Measurements from ENCODE around the gene TBX10. TPM values are rescaled to one million over a fixed set of nuclear protein-coding genes. Genes with fewer than 3 reads are reported as not detected.
"Not testable (repeated sequence)": the region's sequence is repeated elsewhere in the genome, so short reads cannot be mapped to it uniquely, and the experiment has no call there.

The TBX10 gene
- total and polyA plus RNA-seq, 2 donors (not counting 3 experiments of a cell fraction or from before 2014, with no cell fraction given) = not detected

DNA sequence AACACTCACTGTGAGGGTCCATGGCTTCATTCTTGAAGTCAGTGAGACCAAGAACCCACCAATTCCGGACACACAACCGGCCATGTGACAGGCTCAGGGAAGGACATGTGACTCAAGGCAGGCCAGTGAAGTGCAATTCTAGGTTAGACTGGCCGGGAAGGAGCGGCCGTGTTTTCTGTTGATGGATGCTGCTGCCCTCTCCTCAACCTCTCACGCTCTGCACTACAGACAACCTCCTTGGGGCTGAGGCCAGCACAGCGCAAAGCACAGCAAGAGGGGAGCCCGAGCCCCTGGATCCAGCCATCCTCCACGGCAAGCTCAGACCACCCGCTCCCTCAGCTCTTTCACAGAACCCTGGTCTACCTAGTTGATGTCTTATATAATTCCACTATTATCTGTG is 12.6 kb downstream of the TBX10 start:
- Histone ChIP-seq H3K9me1 (replicated peaks; ENCODE audit: control insufficient read depth, extremely low read depth, insufficient read depth, low read length) (no peaks in the 10 kb centered on the region), H3K79me2 (ENCODE audit: control insufficient read depth, insufficient read depth, low read length) (no peaks in the 10 kb centered on the region), H3K4me2 (ENCODE audit: insufficient read depth, low read length) (no peak overlapping the region), H3K36me3 (ENCODE audit: control insufficient read depth in 2 of 2, extremely low read depth in 1 of 2, insufficient read depth in 2 of 2, low read length in 2 of 2) (no peaks in the 10 kb centered on the region), H3K27me3 (ENCODE audit: control insufficient read depth in 2 of 2, insufficient read depth in 2 of 2, low read length in 2 of 2) (no peaks in the 10 kb centered on the region), H3K27ac (ENCODE audit: insufficient read depth, low read depth, low read length) (no peak overlapping the region), H3K9ac (replicated peaks; ENCODE audit: extremely low read depth, insufficient read depth, low read length) (no peak overlapping the region), H3K9me3 (replicated peaks; ENCODE audit: control insufficient read depth, insufficient read depth, low read length) (no peaks in the 10 kb centered on the region), H3K4me1 (ENCODE audit: control insufficient read depth, extremely low read depth, insufficient read depth, low read length) (peaks cover 4% of the 10 kb centered on the region), H4K20me1 (replicated peaks; ENCODE audit: control insufficient read depth, extremely low read depth, insufficient read depth, low read length) (no peaks in the 10 kb centered on the region), H3K4me3 (replicated peaks in 1 of 3; ENCODE audit: insufficient read depth in 1 of 3, low read depth in 1 of 3, low read length in 3 of 3) (no peak overlapping the region), H2AFZ (ENCODE audit: low read depth, low read length) (no peak overlapping the region)
- DNase-seq (ENCODE audit: low read depth, low spot score) (no peak), FAIRE-seq (no peak)
- no TSS peak for BruUV-seq (replicated peaks)
- intact Hi-C loops (cut with micrococcal nuclease) = loop anchor here (10.0 kb wide), 1 partner anchor 782 kb away; the partner anchor contains the start of gene RCE1
- dilution Hi-C loops (cut with MboI; ENCODE audit: extremely low pct_ligation_motif_present, low sequenced_read_pairs) = no loop called here
- POLR2A ChIA-PET = no interaction called here
- TF ChIP-seq, protein P1, sequence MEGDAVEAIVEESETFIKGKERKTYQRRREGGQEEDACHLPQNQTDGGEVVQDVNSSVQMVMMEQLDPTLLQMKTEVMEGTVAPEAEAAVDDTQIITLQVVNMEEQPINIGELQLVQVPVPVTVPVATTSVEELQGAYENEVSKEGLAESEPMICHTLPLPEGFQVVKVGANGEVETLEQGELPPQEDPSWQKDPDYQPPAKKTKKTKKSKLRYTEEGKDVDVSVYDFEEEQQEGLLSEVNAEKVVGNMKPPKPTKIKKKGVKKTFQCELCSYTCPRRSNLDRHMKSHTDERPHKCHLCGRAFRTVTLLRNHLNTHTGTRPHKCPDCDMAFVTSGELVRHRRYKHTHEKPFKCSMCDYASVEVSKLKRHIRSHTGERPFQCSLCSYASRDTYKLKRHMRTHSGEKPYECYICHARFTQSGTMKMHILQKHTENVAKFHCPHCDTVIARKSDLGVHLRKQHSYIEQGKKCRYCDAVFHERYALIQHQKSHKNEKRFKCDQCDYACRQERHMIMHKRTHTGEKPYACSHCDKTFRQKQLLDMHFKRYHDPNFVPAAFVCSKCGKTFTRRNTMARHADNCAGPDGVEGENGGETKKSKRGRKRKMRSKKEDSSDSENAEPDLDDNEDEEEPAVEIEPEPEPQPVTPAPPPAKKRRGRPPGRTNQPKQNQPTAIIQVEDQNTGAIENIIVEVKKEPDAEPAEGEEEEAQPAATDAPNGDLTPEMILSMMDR (IDR thresholded peaks at IDR 0.05; ENCODE audit: extremely low read depth in 1 of 2, insufficient read depth in 1 of 2, low read depth in 1 of 2, low read length in 2 of 2) = no peak
- CTCF ChIA-PET = interaction anchor here (5.1 to 6.6 kb wide), 2 partner anchors 12 to 31 kb away, joined by 92 to 98 read pairs; no protein-coding TSS in a partner anchor

DNA sequence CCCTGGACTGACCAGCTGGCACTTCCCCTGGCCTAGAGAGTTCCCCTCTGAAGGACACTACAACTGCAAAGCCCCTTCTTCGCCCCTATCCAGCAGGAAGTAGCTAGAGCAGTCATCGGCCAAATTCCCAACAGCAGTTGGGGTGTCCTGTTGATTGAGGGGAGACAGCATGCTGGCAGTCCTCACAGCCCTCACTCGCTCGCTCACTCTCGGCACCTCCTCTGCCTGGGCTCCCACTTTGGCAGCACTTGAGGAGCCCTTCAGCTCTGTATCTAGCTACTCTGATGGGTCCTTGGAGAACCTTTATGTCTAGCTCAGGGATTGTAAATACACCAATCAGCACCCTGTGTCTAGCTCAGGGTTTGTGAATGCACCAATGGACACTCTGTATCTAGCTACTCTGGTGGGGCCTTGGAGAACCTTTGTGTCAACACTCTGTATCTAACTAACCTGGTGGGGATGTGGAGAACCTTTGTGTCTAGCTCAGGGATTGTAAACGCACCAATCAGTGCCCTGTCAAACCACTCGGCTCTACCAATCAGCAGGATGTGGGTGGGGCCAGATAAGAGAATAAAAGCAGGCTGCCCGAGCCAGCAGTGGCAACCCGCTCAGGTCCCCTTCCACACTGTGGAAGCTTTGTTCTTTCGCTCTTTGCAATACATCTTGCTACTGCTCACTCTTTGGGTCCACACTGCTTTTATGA is 13.3 kb downstream of the TBX10 start:
- H3K79me2 ChIP-seq (ENCODE audit: control insufficient read depth, insufficient read depth, low read length); H3K27ac ChIP-seq (ENCODE audit: insufficient read depth, low read depth, low read length); H3K9me1 ChIP-seq (replicated peaks; ENCODE audit: control insufficient read depth, extremely low read depth, insufficient read depth, low read length); H3K9ac ChIP-seq (replicated peaks; ENCODE audit: extremely low read depth, insufficient read depth, low read length); H3K36me3 ChIP-seq (ENCODE audit: control insufficient read depth in 2 of 2, extremely low read depth in 1 of 2, insufficient read depth in 2 of 2, low read length in 2 of 2); H3K4me3 ChIP-seq (replicated peaks in 1 of 3; ENCODE audit: insufficient read depth in 1 of 3, low read depth in 1 of 3, low read length in 3 of 3); POLR2A ChIA-PET; H3K4me2 ChIP-seq (ENCODE audit: insufficient read depth, low read length); FAIRE-seq; H4K20me1 ChIP-seq (replicated peaks; ENCODE audit: control insufficient read depth, extremely low read depth, insufficient read depth, low read length); H3K9me3 ChIP-seq (replicated peaks; ENCODE audit: control insufficient read depth, insufficient read depth, low read length); H2AFZ ChIP-seq (ENCODE audit: low read depth, low read length); DNase-seq (ENCODE audit: low read depth, low spot score); H3K4me1 ChIP-seq (ENCODE audit: control insufficient read depth, extremely low read depth, insufficient read depth, low read length); dilution Hi-C loops (cut with MboI; ENCODE audit: extremely low pct_ligation_motif_present, low sequenced_read_pairs); H3K27me3 ChIP-seq (ENCODE audit: control insufficient read depth in 2 of 2, insufficient read depth in 2 of 2, low read length in 2 of 2); BruUV-seq (replicated peaks): not testable (repeated sequence)
- CTCF ChIA-PET = interaction anchor here (5.1 to 6.6 kb wide), 2 partner anchors 11 to 32 kb away, joined by 92 to 98 read pairs; no protein-coding TSS in a partner anchor
- intact Hi-C loops (cut with micrococcal nuclease) = loop anchor here (10.0 kb wide), 1 partner anchor 781 kb away; the partner anchor contains the start of gene RCE1

DNA sequence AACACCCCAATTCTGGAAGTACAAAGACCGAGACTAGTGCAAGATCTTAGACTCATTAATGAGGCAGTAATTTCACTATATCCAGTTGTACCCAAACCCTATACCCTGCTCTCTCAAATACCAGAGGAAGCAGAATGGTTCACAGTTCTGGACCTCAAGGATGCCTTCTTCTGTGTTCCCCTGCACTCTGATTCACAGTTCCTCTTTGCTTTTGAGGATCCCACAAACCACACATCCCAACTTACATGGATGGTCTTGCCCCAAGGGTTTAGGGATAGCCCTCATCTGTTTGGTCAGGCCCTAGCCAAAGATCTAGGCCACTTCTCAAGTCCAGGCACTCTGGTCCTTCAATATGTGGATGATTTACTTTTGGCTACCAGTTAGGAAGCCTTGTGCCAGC is 15.8 kb downstream of the TBX10 start:
- H4K20me1 ChIP-seq (replicated peaks; ENCODE audit: control insufficient read depth, extremely low read depth, insufficient read depth, low read length); POLR2A ChIA-PET; H3K4me1 ChIP-seq (ENCODE audit: control insufficient read depth, extremely low read depth, insufficient read depth, low read length); dilution Hi-C loops (cut with MboI; ENCODE audit: extremely low pct_ligation_motif_present, low sequenced_read_pairs); H3K9me3 ChIP-seq (replicated peaks; ENCODE audit: control insufficient read depth, insufficient read depth, low read length); H3K79me2 ChIP-seq (ENCODE audit: control insufficient read depth, insufficient read depth, low read length); H3K36me3 ChIP-seq (ENCODE audit: control insufficient read depth in 2 of 2, extremely low read depth in 1 of 2, insufficient read depth in 2 of 2, low read length in 2 of 2); H2AFZ ChIP-seq (ENCODE audit: low read depth, low read length); CTCF ChIA-PET; H3K27me3 ChIP-seq (ENCODE audit: control insufficient read depth in 2 of 2, insufficient read depth in 2 of 2, low read length in 2 of 2); H3K9ac ChIP-seq (replicated peaks; ENCODE audit: extremely low read depth, insufficient read depth, low read length); H3K27ac ChIP-seq (ENCODE audit: insufficient read depth, low read depth, low read length); H3K4me3 ChIP-seq (replicated peaks in 1 of 3; ENCODE audit: insufficient read depth in 1 of 3, low read depth in 1 of 3, low read length in 3 of 3); H3K9me1 ChIP-seq (replicated peaks; ENCODE audit: control insufficient read depth, extremely low read depth, insufficient read depth, low read length); H3K4me2 ChIP-seq (ENCODE audit: insufficient read depth, low read length); DNase-seq (ENCODE audit: low read depth, low spot score); FAIRE-seq; BruUV-seq (replicated peaks): not testable (repeated sequence)
- intact Hi-C loops (cut with micrococcal nuclease) = loop anchor here (10.0 kb wide), 1 partner anchor 779 kb away; the partner anchor contains the start of gene RCE1
